HepG2 (cell line): Measurements from ENCODE around the gene YTHDF1. TPM values are rescaled to one million over a fixed set of nuclear protein-coding genes. Genes with fewer than 3 reads are reported as not detected.

ENCODE experiments used
- ATAC-seq: fragments of 200-7000 bp; cut with Tn5 transposase; 3 replicates; pipeline ENCODE4 v1.9.1; 2020; ENCODE audit warnings: mild to moderate bottlenecking, moderate library complexity
- BruUV-seq: library from RNA; stranded (reverse); fragments of 400-500 nt; replicated peaks from 2 replicates; lab custom pipeline; 2021; lab: Mats Ljungman, UMichigan
- CTCF ChIA-PET: fragments of 300-600 bp; formaldehyde crosslinking; extraction: SDS; loops from one replicate; lab custom pipeline; 2021; ENCODE audit warnings: low total read pairs, inconsistent platforms, low intra/inter-chr PET ratio; lab: Yijun Ruan, JAX
- POLR2A ChIA-PET: fragments of 350-600 bp; sonication (Branson Sonifier 250); formaldehyde crosslinking; loops from one replicate; lab custom pipeline; 2020; ENCODE audit warnings: antibody characterized with exemption, inconsistent platforms; lab: Yijun Ruan, JAX
- DNase-seq: peaks from one replicate; pipeline ENCODE4 v3.0.0-alpha.2; 2015; ENCODE audit warnings: low spot score
- FAIRE-seq: peaks from 3 replicates; lab custom pipeline; 2011; peaks lifted over from hg19 to GRCh38; lab: Jason Lieb, UNC
- H2AFZ ChIP-seq: one replicate; pipeline ENCODE4 v1.6.1; 2011; ENCODE audit warnings: low read length, inconsistent platforms
- H3K27ac ChIP-seq: fragments of 300-600 bp; 3 replicates; pipeline ENCODE4 v1.8.0; 2011; ENCODE audit warnings: mixed run types, mild to moderate bottlenecking, mixed read lengths, low read length, inconsistent platforms; ENCODE audit not compliant: insufficient read depth; ENCODE audit errors: extremely low read length
- H3K27me3 ChIP-seq, 2 experiments: fragments of 200-600 bp in 1 of 2; 2 replicates in 1 of 2; 3 replicates in 1 of 2; pipeline versions ENCODE4 v1.6.0 to v1.8.0; 2011; ENCODE audit warnings: low read length in 2 of 2, mild to moderate bottlenecking in 2 of 2, moderate library complexity in 2 of 2, inconsistent platforms in 1 of 2; ENCODE audit not compliant: insufficient read depth in 2 of 2, control insufficient read depth in 1 of 2
- H3K36me3 ChIP-seq, 2 experiments: fragments of 200-600 bp in 1 of 2; replicated peaks in 1 of 2; 2 replicates in 1 of 2; 3 replicates in 1 of 2; pipeline versions ENCODE4 v1.5.1 to v1.8.0; 2011; ENCODE audit warnings: low read length in 2 of 2, inconsistent platforms in 1 of 2; ENCODE audit not compliant: insufficient read depth in 2 of 2, control insufficient read depth in 1 of 2
- H3K4me1 ChIP-seq: 2 replicates; pipeline ENCODE4 v1.5.1; 2012; ENCODE audit warnings: low read length, inconsistent platforms; ENCODE audit not compliant: insufficient read depth
- H3K4me2 ChIP-seq: 2 replicates; pipeline ENCODE4 v1.6.0; 2011; ENCODE audit warnings: low read depth, low read length, inconsistent platforms
- H3K4me3 ChIP-seq, 3 experiments: fragments of 200-600 bp in 1 of 3; sonication (generic), shearing (Covaris generic) in 1 of 3; replicated peaks in 1 of 3; 2 replicates each; pipeline ENCODE4 v1.5.1; 2011 to 2016; ENCODE audit warnings: low read length in 3 of 3, inconsistent platforms in 2 of 3, low read depth in 2 of 3, mild to moderate bottlenecking in 2 of 3, control low read depth in 1 of 3, mixed read lengths in 1 of 3; ENCODE audit not compliant: insufficient read depth in 1 of 3
- H3K79me2 ChIP-seq: one replicate; pipeline ENCODE4 v1.6.1; 2011; ENCODE audit warnings: low read length, inconsistent platforms; ENCODE audit not compliant: insufficient read depth
- H3K9ac ChIP-seq: 2 replicates; pipeline ENCODE4 v1.6.0; 2011; ENCODE audit warnings: mild to moderate bottlenecking, low read depth, low read length, inconsistent platforms; ENCODE audit not compliant: insufficient read depth
- H3K9me3 ChIP-seq: 2 replicates; pipeline ENCODE4 v1.5.1; 2012; ENCODE audit warnings: mild to moderate bottlenecking, low read length
- H4K20me1 ChIP-seq: 2 replicates; pipeline ENCODE4 v1.6.0; 2011; ENCODE audit warnings: inconsistent platforms, mild to moderate bottlenecking, low read length, moderate library complexity; ENCODE audit not compliant: insufficient read depth
- DNMT1 ChIP-seq: sonication (generic); formaldehyde crosslinking; IDR thresholded peaks from 2 replicates; pipeline ENCODE4 v1.5.1; 2020; ENCODE audit warnings: mild to moderate bottlenecking, missing genetic modification reagents
- TOPORS ChIP-seq: sonication (generic); formaldehyde crosslinking; IDR thresholded peaks from 2 replicates; pipeline ENCODE4 v1.8.0; 2023; ENCODE audit warnings: mild to moderate bottlenecking, missing genetic modification reagents
- ZHX1 ChIP-seq: sonication (generic); formaldehyde crosslinking; IDR thresholded peaks from 2 replicates; pipeline ENCODE4 v1.8.1; 2022; ENCODE audit warnings: low read depth, mild to moderate bottlenecking, missing genetic modification reagents
- ZNF704 ChIP-seq: sonication (generic); formaldehyde crosslinking; IDR thresholded peaks from 2 replicates; pipeline ENCODE4 v1.8.1; 2023; ENCODE audit warnings: mild to moderate bottlenecking, inconsistent platforms, moderate library complexity, missing genetic modification reagents, borderline replicate concordance
- ZNF800 ChIP-seq: sonication (generic); formaldehyde crosslinking; IDR thresholded peaks from 2 replicates; pipeline ENCODE4 v1.4.0; 2020; ENCODE audit warnings: missing genetic modification reagents
- ZNF878 ChIP-seq: sonication (generic); formaldehyde crosslinking; IDR thresholded peaks from 2 replicates; pipeline ENCODE4 v1.8.1; 2023; ENCODE audit warnings: mild to moderate bottlenecking, missing genetic modification reagents, moderate library complexity
- WGBS: methylation state at CpG from one replicate; pipeline ENCODE4 v1.1.6; 2017; ENCODE audit warnings: low lambda C conversion rate; 5-methylcytosine and 5-hydroxymethylcytosine counted together
- in situ Hi-C: cut with HindIII; loops from 2 replicates; pipeline ENCODE4 v1.10.0; 2017; ENCODE audit warnings: low pct_unique_long_range_greater_than_20kb; ENCODE audit not compliant: extremely low pct_ligation_motif_present
- intact Hi-C: fragments of 100-400 bp; cut with micrococcal nuclease; formaldehyde crosslinking; loops from one replicate; pipeline ENCODE4 v1.10.0; 2022; ENCODE audit not compliant: unreplicated experiment
- polyA plus RNA-seq, 8 experiments: library from polyadenylated mRNA; depleted of rRNA in 3 of 8; stranded (reverse) in 7 of 8; unstranded in 1 of 8; fragments of >200 nt; fragmentation: Illumina TruSeq in 4 of 8; extraction: Trizol in 4 of 8; gene quantifications; 2 replicates each; pipeline versions ENCODE4 v1.2.1 to v1.2.3, GENCODE V29; 2011 to 2016; ENCODE audit warnings: low read depth in 4 of 8, missing spikeins in 1 of 8, mixed read lengths in 1 of 8; ENCODE audit not compliant: insufficient read depth in 1 of 8
- total RNA-seq, 5 experiments: library from RNA; depleted of rRNA; stranded (reverse); fragments of >200 nt; fragmentation: Illumina TruSeq; extraction: Trizol; gene quantifications; 2 replicates each; pipeline ENCODE4 v1.2.3, GENCODE V29; 2016; ENCODE audit warnings: low read depth in 1 of 5

YTHDF1 gene
- total and polyA plus RNA-seq, 2 of the 13 experiments (the other 11 are each of a cell fraction or from before 2014, with no cell fraction given): 34.5 to 37.7 TPM

GRCh38 chr20:63177134-63177784 lies 38.7 kb downstream of the YTHDF1 start (continued):
- peak; percentile 81 for TF ChIP-seq DNMT1
- no peak for TF ChIP-seq TOPORS (CRISPR knock-in tag)
- TF ChIP-seq ZHX1 (CRISPR knock-in tag): peak; percentile 28; the same call in 1 of the 2 replicates

- peaks cover 26% of the 10 kb centered on the region for H3K4me1 ChIP-seq
- H3K27me3 ChIP-seq: peaks cover 21 to 95% of the 10 kb centered on the region in 2 experiments
- no peak overlapping the region for H3K27ac ChIP-seq
- H2AFZ ChIP-seq: no peak overlapping the region
- no peak for FAIRE-seq
- CTCF ChIA-PET: no interaction called here
- no peaks in the 10 kb centered on the region for H3K36me3 ChIP-seq
- intact Hi-C loops: no loop called here
- no TSS peak for BruUV-seq
- no peak for DNase-seq
- no peak overlapping the region for H3K4me3 ChIP-seq
- no peaks in the 10 kb centered on the region for H3K79me2 ChIP-seq
- no peak; the same call in 2 of the 3 replicates for ATAC-seq
- WGBS: 36% methylated on average over 43 of the region's 49 CpGs
- peak; percentile 80 for TF ChIP-seq ZNF800 (CRISPR knock-in tag)
- TF ChIP-seq ZNF878: no peak
- 0 out of 2 replicates have a peak, but pooled peaks have one; percentile 46 for TF ChIP-seq ZNF704 (CRISPR knock-in tag)
- no peak overlapping the region for H3K9ac ChIP-seq
- no peak overlapping the region for H3K4me2 ChIP-seq
- no peaks in the 10 kb centered on the region for H3K9me3 ChIP-seq
- POLR2A ChIA-PET: no interaction called here
- in situ Hi-C loops: no loop called here
- peaks cover 45% of the 10 kb centered on the region; the same call in 1 of the 2 replicates for H4K20me1 ChIP-seq
Measured at GRCh38 chr20:63176427-63177133, 39.4 kb downstream of the YTHDF1 start.
